Measurements from ENCODE around the gene VWA5A.

GRCh38 chr11:124114942-124115781 is at the start of gene VWA5A:
- TF ChIP-seq CTCF (IDR thresholded peaks at IDR 0.05) (no peak), POLR2A (IDR thresholded peaks at IDR 0.05) (peak in 1 of 2 donors; percentile 92)
